LNCAP (cell line): ENCODE results near the gene ZBTB20.

Experiments
- CTCF ChIP-seq: fragments of 450-650 bp; IDR thresholded peaks from 2 replicates; pipeline ENCODE4 v1.5.1; 2017; ENCODE audit warnings: mild to moderate bottlenecking

Gene ZBTB20

GRCh38 chr3:114455432-114455831 is 691.7 kb downstream of the ZBTB20 start:
- no peak for TF ChIP-seq CTCF

- no peak for TF ChIP-seq CTCF
Observed at GRCh38 chr3:114454551-114455251, 692.4 kb downstream of the ZBTB20 start.

- no peak for TF ChIP-seq CTCF
Observed at GRCh38 chr3:114453361-114453780, 693.7 kb downstream of the ZBTB20 start.

- no peak for TF ChIP-seq CTCF
Observed at GRCh38 chr3:114452937-114453336, 694.2 kb downstream of the ZBTB20 start.

- no peak for TF ChIP-seq CTCF
Observed at GRCh38 chr3:114452256-114452655, 694.8 kb downstream of the ZBTB20 start.

- no peak for TF ChIP-seq CTCF
Observed at GRCh38 chr3:114451561-114452018, 695.5 kb downstream of the ZBTB20 start.

GRCh38 chr3:114451051-114451451 is 696.0 kb downstream of the ZBTB20 start:
- TF ChIP-seq CTCF: no peak
